ENCODE measurements around the gene HYAL1. TPM values are rescaled to one million over a fixed set of nuclear protein-coding genes. Genes with fewer than 3 reads are reported as not detected.

Gene HYAL1
- total RNA-seq, 1 experiment from 2014 or later: 0.18 TPM

GRCh38 chr3:50340448-50341329 is 37.3 kb upstream of the HYAL1 start, which contains the start of gene RASSF1:
RASSF1 (minus strand) TSS chr3:50340836; CDS start chr3:50340805, 31 bp downstream.
- Histone ChIP-seq H3K4me3 (no peak within 1 kb of the TSS), H3K27ac (no peak within 1 kb of the TSS), H3K36me3 (peaks cover 15% of the 10 kb centered on the region), H3K4me1 (replicated peaks) (peaks cover 19% of the 10 kb centered on the region), H3K27me3 (replicated peaks) (no peaks in the 10 kb centered on the region), H3K9me3 (replicated peaks) (no peaks in the 10 kb centered on the region)
- no peak for DNase-seq (ENCODE audit: low read depth in 1 of 2, low spot score in 2 of 2)

GRCh38 chr3:50340147-50340447 is 36.7 kb upstream of the HYAL1 start:
- Histone ChIP-seq H3K9me3 (replicated peaks) (no peaks in the 10 kb centered on the region), H3K4me1 (replicated peaks) (peaks cover 19% of the 10 kb centered on the region), H3K4me3 (no peak overlapping the region), H3K27ac (no peak overlapping the region), H3K36me3 (peaks cover 19% of the 10 kb centered on the region), H3K27me3 (replicated peaks) (no peaks in the 10 kb centered on the region)
- DNase-seq (ENCODE audit: low read depth in 1 of 2, low spot score in 2 of 2): no peak

- DNase-seq (ENCODE audit: low read depth in 1 of 2, low spot score in 2 of 2): no peak
- no peak overlapping the region for H3K27ac ChIP-seq
- H3K4me1 ChIP-seq (replicated peaks): peaks cover 20% of the 10 kb centered on the region
- H3K4me3 ChIP-seq: no peak overlapping the region
- no peaks in the 10 kb centered on the region for H3K27me3 ChIP-seq (replicated peaks)
- peaks cover 20% of the 10 kb centered on the region for H3K36me3 ChIP-seq
- H3K9me3 ChIP-seq (replicated peaks): no peaks in the 10 kb centered on the region
These were observed 36.2 kb upstream of the HYAL1 start for GRCh38 chr3:50339485-50340146.

GRCh38 chr3:50338965-50339364 is 35.6 kb upstream of the HYAL1 start:
- no peak for DNase-seq (ENCODE audit: low read depth in 1 of 2, low spot score in 2 of 2)
- Histone ChIP-seq H3K27me3 (replicated peaks) (no peaks in the 10 kb centered on the region), H3K4me3 (no peak overlapping the region), H3K27ac (no peak overlapping the region), H3K36me3 (peaks cover 26% of the 10 kb centered on the region), H3K4me1 (replicated peaks) (peaks cover 20% of the 10 kb centered on the region), H3K9me3 (replicated peaks) (no peaks in the 10 kb centered on the region)

DNA sequence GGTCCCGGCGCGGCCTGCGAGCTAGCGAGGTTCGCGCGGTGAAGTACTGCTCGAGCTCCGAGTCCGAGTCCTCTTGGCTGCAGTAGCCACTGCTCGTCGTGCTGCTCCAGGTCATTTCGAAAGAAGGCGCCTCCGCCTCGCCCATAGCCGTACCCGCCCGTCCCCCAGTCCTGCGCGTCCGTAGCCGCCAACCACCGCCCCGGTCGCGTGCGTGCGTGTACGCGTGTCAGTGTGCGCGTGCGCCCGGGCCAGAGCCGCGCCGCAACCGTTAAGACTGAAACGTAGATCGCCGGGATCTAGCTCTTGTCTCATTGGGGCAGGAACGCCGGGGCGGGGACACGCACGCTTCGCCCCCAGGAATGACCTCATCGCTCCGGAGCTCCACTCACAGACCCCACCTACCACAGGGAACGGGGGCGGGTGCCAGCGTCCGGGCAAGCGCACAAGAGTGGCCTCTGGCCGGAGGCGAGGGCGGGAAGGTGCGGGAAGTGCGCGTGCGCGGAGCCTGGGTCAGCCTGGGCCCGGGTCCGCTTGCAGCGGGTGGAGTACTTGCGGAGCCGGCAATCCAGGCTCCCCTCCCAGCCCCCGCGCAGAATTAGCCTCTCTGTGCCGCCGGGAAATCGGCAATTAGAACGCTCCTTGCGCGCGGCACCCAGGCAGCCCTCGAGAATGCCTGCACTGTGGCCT is 33.9 kb upstream of the HYAL1 start:
- peaks cover 20% of the 10 kb centered on the region for H3K4me1 ChIP-seq (replicated peaks)

DNA sequence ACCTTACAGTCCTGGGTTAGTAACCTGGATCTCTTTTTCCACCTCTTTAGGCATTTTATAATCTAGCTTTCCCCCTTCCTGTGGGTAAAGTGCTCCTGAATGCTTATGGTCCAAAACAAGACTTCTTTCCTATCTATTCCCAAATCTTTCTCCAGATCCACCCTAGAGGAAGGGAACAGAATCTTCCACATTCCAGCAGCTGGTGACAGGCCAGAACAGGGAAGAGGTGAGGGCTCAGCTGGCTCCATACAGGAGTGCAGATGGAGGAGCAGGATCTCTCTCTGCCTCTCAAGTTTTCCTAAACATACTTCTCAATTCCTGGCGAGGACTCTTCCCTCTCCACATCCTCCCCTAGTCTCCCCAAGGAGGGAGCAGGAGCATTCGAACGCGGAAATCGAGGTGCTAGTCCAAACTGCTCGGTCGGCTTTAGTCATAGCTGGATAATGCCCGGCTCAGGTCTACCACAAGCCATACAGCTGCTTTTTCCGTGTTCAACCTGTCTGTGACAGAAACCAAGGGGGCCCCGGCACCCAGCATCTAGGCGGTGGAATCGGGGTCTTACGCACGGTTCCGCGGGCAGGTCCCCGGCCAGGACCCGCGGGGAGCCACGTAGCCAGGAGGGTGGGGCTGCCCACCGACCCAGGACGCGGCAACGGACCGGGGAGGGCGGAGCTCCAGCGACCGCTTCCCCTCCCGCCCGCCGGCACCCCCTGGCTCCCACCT is 33.2 kb upstream of the HYAL1 start:
- DNase-seq (ENCODE audit: low read depth in 1 of 2, low spot score in 2 of 2): no peak
- Histone ChIP-seq H3K27ac (peak overlapping the region; percentile 78), H3K9me3 (replicated peaks) (no peaks in the 10 kb centered on the region), H3K27me3 (replicated peaks) (no peaks in the 10 kb centered on the region), H3K36me3 (peaks cover 47% of the 10 kb centered on the region), H3K4me1 (replicated peaks) (peaks cover 20% of the 10 kb centered on the region), H3K4me3 (peak overlapping the region; percentile 68)

More for the DNA sequence above, 33.9 kb upstream of the HYAL1 start:
- Histone ChIP-seq H3K27me3 (replicated peaks) (no peaks in the 10 kb centered on the region), H3K9me3 (replicated peaks) (no peaks in the 10 kb centered on the region), H3K27ac (peak overlapping the region; percentile 78), H3K4me3 (peak overlapping the region; percentile 68), H3K36me3 (peaks cover 40% of the 10 kb centered on the region)
- DNase-seq (ENCODE audit: low read depth in 1 of 2, low spot score in 2 of 2): peak; percentile 93 to 99

DNA sequence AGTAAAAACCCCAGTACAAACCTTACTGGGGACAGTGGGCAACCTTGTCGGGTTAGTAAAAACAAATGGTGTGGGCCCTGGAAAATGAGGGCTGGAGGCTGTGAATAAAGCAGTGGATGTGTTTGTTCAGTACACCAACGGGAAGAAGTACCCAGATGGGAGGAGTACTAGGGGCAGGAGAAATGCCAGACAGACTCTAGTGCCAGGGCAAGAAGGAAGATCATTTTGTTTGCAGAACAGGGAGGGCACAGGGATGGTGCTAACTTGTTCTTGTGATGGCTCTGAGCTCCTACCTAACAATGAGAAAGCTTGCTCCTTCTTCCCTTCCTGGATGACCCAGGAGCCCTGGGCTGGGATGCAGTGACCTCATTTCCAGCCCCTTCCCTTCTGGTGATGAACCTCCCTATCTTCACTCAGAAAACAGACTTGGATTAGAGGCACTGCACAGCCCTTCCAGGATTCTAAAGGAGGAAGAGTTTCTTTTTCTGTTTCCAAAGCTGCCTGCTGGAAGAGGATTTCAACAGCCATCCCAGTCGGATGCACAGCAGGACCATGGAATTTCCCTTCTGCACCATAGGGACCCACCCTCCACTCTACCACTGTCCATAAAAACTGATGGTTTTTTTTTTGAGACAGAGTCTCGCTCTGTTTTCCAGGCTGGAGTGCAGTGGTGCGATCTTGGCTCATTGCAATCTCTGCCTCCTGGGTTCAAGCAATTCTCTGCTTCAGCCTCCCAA is 31.1 kb upstream of the HYAL1 start:
- H3K27ac ChIP-seq: no peak overlapping the region
- H3K4me1 ChIP-seq (replicated peaks): peaks cover 20% of the 10 kb centered on the region
- H3K4me3 ChIP-seq: no peak overlapping the region
- H3K9me3 ChIP-seq (replicated peaks): no peaks in the 10 kb centered on the region
- DNase-seq (ENCODE audit: low read depth in 1 of 2, low spot score in 2 of 2): no peak
- H3K36me3 ChIP-seq: peaks cover 68% of the 10 kb centered on the region
- no peaks in the 10 kb centered on the region for H3K27me3 ChIP-seq (replicated peaks)

DNA sequence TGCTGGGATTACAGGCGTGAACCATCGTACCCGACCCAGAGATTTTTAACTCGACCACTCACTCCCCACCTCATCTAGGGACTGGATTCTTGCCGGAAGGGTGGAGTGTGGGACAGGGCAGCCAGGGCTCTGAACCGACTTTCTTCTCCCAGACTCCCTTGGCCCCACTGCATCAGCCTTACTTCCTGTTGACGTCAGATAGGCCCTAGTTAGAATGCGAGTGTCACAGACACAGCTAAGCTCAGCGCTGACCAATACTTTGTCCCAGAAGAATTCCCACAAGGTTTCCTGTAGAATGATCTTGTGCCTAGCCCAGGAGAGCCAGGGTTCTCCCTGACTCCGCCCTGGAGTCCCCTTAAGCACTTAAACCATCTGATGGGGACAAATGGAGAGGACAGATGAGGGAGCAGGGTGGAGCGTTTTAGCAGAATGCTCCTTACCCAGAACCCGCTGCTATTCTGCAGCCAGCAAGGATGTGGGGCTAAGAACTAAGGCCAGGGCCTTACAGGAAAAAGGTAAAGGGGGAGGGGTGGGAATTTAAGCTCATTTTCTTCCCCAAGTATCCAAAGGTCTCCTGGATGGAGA is 30.5 kb upstream of the HYAL1 start:
- peaks cover 75% of the 10 kb centered on the region for H3K36me3 ChIP-seq
- H3K9me3 ChIP-seq (replicated peaks): no peaks in the 10 kb centered on the region
- H3K27ac ChIP-seq: no peak overlapping the region
- no peak overlapping the region for H3K4me3 ChIP-seq
- peaks cover 20% of the 10 kb centered on the region for H3K4me1 ChIP-seq (replicated peaks)
- no peaks in the 10 kb centered on the region for H3K27me3 ChIP-seq (replicated peaks)
- DNase-seq (ENCODE audit: low read depth in 1 of 2, low spot score in 2 of 2): no peak

DNA sequence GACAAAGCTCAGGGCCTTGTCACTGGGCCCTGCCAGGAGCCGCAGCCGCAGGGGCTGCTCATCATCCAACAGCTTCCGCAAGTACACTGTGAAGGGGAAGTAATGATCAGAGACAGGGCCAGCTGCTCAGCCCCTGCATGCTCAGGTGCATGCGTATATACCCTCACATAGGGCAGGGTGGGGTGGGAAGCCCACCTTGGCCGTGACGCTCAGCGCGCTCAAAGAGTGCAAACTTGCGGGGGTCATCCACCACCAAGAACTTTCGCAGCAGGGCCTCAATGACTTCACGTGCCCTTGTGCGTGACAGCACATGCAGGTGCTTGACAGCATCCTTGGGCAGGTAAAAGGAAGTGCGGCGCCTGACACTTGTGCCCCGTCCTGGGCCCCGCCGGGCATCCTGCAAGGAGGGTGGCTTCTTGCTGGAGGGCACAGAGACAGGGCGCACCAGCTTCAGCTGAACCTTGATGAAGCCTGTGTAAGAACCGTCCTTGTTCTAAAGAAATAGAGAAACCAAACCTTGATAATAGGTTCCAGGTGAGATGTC is 28.1 kb upstream of the HYAL1 start:
- Histone ChIP-seq H3K9me3 (replicated peaks) (no peaks in the 10 kb centered on the region), H3K4me1 (replicated peaks) (peaks cover 25% of the 10 kb centered on the region), H3K27me3 (replicated peaks) (no peaks in the 10 kb centered on the region), H3K36me3 (peaks cover 72% of the 10 kb centered on the region), H3K4me3 (no peak overlapping the region), H3K27ac (no peak overlapping the region)
- no peak for DNase-seq (ENCODE audit: low read depth in 1 of 2, low spot score in 2 of 2)

- Histone ChIP-seq H3K4me3 (no peak overlapping the region), H3K4me1 (replicated peaks) (peaks cover 17% of the 10 kb centered on the region), H3K9me3 (replicated peaks) (no peaks in the 10 kb centered on the region), H3K27ac (no peak overlapping the region), H3K27me3 (replicated peaks) (no peaks in the 10 kb centered on the region), H3K36me3 (peaks cover 65% of the 10 kb centered on the region)
- DNase-seq (ENCODE audit: low read depth in 1 of 2, low spot score in 2 of 2): no peak
These were observed 27.0 kb upstream of the HYAL1 start for GRCh38 chr3:50330330-50330729.

DNA sequence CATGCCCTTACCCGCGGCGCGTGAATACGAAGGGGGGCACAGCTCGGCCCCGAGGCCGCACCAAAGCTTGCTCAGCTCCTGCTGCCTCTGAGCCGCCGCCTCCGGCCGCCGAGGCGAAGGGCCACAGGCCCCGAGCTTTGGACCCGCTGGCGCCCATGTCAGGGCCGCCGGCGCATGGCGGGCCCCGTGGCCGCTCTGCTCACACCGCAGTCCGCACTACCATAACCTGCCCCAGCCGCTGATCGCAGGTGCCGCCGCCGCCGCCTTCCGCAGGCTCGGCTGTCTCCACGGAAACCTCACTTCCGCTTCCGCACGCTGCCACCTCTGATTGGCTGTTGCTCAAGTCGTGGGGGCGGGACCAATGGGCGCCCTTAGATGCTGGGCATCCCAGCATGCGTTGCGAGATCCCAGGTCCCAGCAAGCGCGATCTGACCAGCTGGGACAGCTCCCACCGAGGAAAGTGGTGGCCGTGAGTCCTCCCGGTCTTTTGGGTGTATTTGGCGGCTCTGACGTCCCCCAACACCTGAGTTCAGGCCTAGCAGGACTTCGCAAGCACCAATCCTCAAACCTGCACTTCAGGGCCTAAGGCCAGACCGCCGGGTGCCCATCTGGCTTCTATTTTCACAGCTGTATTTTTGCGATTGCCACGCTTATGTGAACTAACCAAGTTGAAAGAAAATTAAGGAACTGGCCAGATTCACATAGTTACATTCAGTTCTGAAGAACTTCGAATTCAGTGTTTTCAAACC is 24.7 kb upstream of the HYAL1 start, which contains the start of gene TUSC2:
TSS of gene TUSC2 (minus strand) at position 281 of the 749 bp plus-strand sequence. CDS start at position 157, 124 bp downstream.
- Histone ChIP-seq H3K27ac (no peak within 1 kb of the TSS), H3K27me3 (replicated peaks) (no peaks in the 10 kb centered on the region), H3K9me3 (replicated peaks) (no peaks in the 10 kb centered on the region), H3K4me3 (peak within 1 kb of the TSS; percentile 76), H3K4me1 (replicated peaks) (peaks cover 14% of the 10 kb centered on the region), H3K36me3 (peaks cover 61% of the 10 kb centered on the region)
- DNase-seq (ENCODE audit: low read depth in 1 of 2, low spot score in 2 of 2): peak; percentile 76 to 93

DNA sequence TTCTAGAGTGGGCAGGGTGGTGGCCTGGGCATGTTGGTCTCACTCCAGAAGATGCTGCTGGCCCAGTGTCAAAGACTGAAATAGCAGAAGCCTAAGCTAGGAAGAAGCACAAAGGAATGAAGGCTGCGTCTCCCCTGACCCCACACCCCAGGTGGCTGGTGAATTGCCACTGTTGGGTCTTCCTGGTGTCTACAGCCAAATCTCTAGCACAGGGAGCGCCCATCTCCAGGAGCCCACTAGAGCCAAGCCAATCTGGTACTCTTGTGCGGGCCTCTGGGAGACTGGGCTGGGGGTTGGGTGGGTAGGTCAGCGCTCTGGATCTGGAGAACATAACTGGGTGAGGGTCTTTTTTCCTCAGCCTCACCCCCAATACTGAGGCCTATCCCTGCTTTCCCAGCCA is 23.8 kb upstream of the HYAL1 start:
- Histone ChIP-seq H3K4me1 (replicated peaks) (peaks cover 14% of the 10 kb centered on the region), H3K27me3 (replicated peaks) (no peaks in the 10 kb centered on the region), H3K4me3 (peak overlapping the region; percentile 76), H3K27ac (no peak overlapping the region), H3K36me3 (peaks cover 53% of the 10 kb centered on the region), H3K9me3 (replicated peaks) (no peaks in the 10 kb centered on the region)
- DNase-seq (ENCODE audit: low read depth in 1 of 2, low spot score in 2 of 2): no peak

Measured in SJSA1 (cell line).